Mesenchymal stem cell (in vitro differentiated cells and primary cell): ENCODE results near the gene LRRC71.

ENCODE experiments used
- DNase-seq: peaks from one replicate; pipeline ENCODE4 v3.0.0-alpha.2; 2013
- H2AFZ ChIP-seq: one replicate; pipeline ENCODE4 v1.6.1; 2013; ENCODE audit warnings: low read depth, mild to moderate bottlenecking, control low read depth, inconsistent platforms, low read length, moderate library complexity
- H2AK5ac ChIP-seq: 2 replicates; pipeline ENCODE4 v1.6.1; 2013; ENCODE audit warnings: low read length, moderate library complexity, mild to moderate bottlenecking, inconsistent platforms; ENCODE audit not compliant: severe bottlenecking
- H2BK120ac ChIP-seq: one replicate; pipeline ENCODE4 v1.6.1; 2013; ENCODE audit warnings: low read depth, mild to moderate bottlenecking, inconsistent platforms, low read length, moderate library complexity
- H2BK12ac ChIP-seq, 2 experiments: one replicate each; pipeline ENCODE4 v1.6.1; 2013; ENCODE audit warnings: inconsistent platforms in 2 of 2, low read length in 2 of 2, mild to moderate bottlenecking in 2 of 2, moderate library complexity in 2 of 2, control low read depth in 1 of 2
- H2BK15ac ChIP-seq: one replicate; pipeline ENCODE4 v1.6.1; 2013; ENCODE audit warnings: mild to moderate bottlenecking, low read depth, inconsistent platforms; ENCODE audit not compliant: poor library complexity, severe bottlenecking
- H2BK5ac ChIP-seq: 2 replicates; pipeline ENCODE4 v1.6.1; 2013; ENCODE audit warnings: low read depth, mild to moderate bottlenecking, low read length, control low read depth, inconsistent platforms; ENCODE audit not compliant: poor library complexity, severe bottlenecking
- H3K14ac ChIP-seq, 2 experiments: one replicate each; pipeline ENCODE4 v1.6.1; 2013; ENCODE audit warnings: inconsistent platforms in 2 of 2, low read length in 2 of 2, control low read depth in 1 of 2, mild to moderate bottlenecking in 1 of 2, moderate library complexity in 1 of 2
- H3K18ac ChIP-seq, 2 experiments: one replicate each; pipeline ENCODE4 v1.6.1; 2013; ENCODE audit warnings: inconsistent platforms in 2 of 2, low read length in 2 of 2, control low read depth in 1 of 2, low read depth in 1 of 2, mild to moderate bottlenecking in 1 of 2
- H3K23ac ChIP-seq, 2 experiments: one replicate each; pipeline ENCODE4 v1.6.1; 2013; ENCODE audit warnings: inconsistent platforms in 2 of 2, low read length in 2 of 2, mild to moderate bottlenecking in 2 of 2, moderate library complexity in 2 of 2, control low read depth in 1 of 2
- H3K27ac ChIP-seq: 2 replicates; pipeline ENCODE4 v1.5.1; 2013; ENCODE audit warnings: mild to moderate bottlenecking, moderate library complexity, low read length, control low read depth, inconsistent platforms; ENCODE audit not compliant: poor library complexity, severe bottlenecking
- H3K27me3 ChIP-seq, 2 experiments: 2 replicates each; pipeline versions ENCODE4 v1.6.1 to v1.7.0; 2013; ENCODE audit warnings: low read length in 2 of 2, mild to moderate bottlenecking in 2 of 2, moderate library complexity in 2 of 2, control low read depth in 1 of 2, inconsistent platforms in 1 of 2; ENCODE audit not compliant: control insufficient read depth in 1 of 2, insufficient read depth in 1 of 2
- H3K36me3 ChIP-seq, 2 experiments: 2 replicates each; pipeline versions ENCODE4 v1.6.1 to v1.7.0; 2013; ENCODE audit warnings: low read length in 2 of 2, control low read depth in 1 of 2, inconsistent platforms in 1 of 2, low read depth in 1 of 2, mild to moderate bottlenecking in 1 of 2; ENCODE audit not compliant: insufficient read depth in 2 of 2, control insufficient read depth in 1 of 2
- H3K4ac ChIP-seq, 2 experiments: one replicate each; pipeline ENCODE4 v1.6.1; 2013; ENCODE audit warnings: inconsistent platforms in 2 of 2, low read length in 2 of 2, mild to moderate bottlenecking in 2 of 2, moderate library complexity in 2 of 2, control low read depth in 1 of 2, low read depth in 1 of 2
- H3K4me1 ChIP-seq: 2 replicates; pipeline ENCODE4 v1.6.1; 2013; ENCODE audit warnings: low read depth, low read length, control low read depth; ENCODE audit not compliant: control insufficient read depth, insufficient read depth
- H3K4me2 ChIP-seq: 2 replicates; pipeline ENCODE4 v1.6.1; 2013; ENCODE audit warnings: low read length, mild to moderate bottlenecking, inconsistent platforms; ENCODE audit not compliant: poor library complexity, severe bottlenecking
- H3K4me3 ChIP-seq, 2 experiments: 2 replicates each; pipeline versions ENCODE4 v1.5.1 to v1.7.0; 2013; ENCODE audit warnings: low read length in 2 of 2, mild to moderate bottlenecking in 2 of 2, control low read depth in 1 of 2, low read depth in 1 of 2; ENCODE audit not compliant: insufficient read depth in 1 of 2
- H3K79me1 ChIP-seq: replicated peaks from 2 replicates; pipeline ENCODE4 v1.6.1; 2013; ENCODE audit warnings: mild to moderate bottlenecking, control low read depth, low read length, inconsistent platforms; ENCODE audit not compliant: poor library complexity, severe bottlenecking
- H3K9ac ChIP-seq: 2 replicates; pipeline ENCODE4 v1.7.0; 2013; ENCODE audit warnings: mild to moderate bottlenecking, low read length, moderate library complexity
- H3K9me3 ChIP-seq: 2 replicates; pipeline ENCODE4 v1.7.0; 2013; ENCODE audit warnings: mild to moderate bottlenecking, low read length; ENCODE audit not compliant: control insufficient read depth
- H4K8ac ChIP-seq: one replicate; pipeline ENCODE4 v1.6.1; 2013; ENCODE audit warnings: inconsistent platforms, mild to moderate bottlenecking, low read length, moderate library complexity
- H4K91ac ChIP-seq: one replicate; pipeline ENCODE4 v1.6.1; 2013; ENCODE audit warnings: mild to moderate bottlenecking, low read length, inconsistent platforms
- WGBS: methylation state at CpG from one replicate; pipeline ENCODE4 v1.1.7; 2013; ENCODE audit warnings: mixed read lengths; 5-methylcytosine and 5-hydroxymethylcytosine counted together

The LRRC71 gene

GRCh38 chr1:156951371-156951770 lies 30.9 kb downstream of the LRRC71 start:
- no peaks in the 10 kb centered on the region for H3K27me3 ChIP-seq
- H3K14ac ChIP-seq: no peak overlapping the region
- no peak overlapping the region for H2BK15ac ChIP-seq
- H2BK120ac ChIP-seq: no peak overlapping the region
- H3K9me3 ChIP-seq: no peaks in the 10 kb centered on the region
- H3K18ac ChIP-seq: no peak overlapping the region
- H3K4me3 ChIP-seq: no peak overlapping the region
- no peak overlapping the region for H3K23ac ChIP-seq
- no peak overlapping the region for H2BK12ac ChIP-seq
- over 99% methylated on average over 5 of the region's 5 CpGs for WGBS
- no peak overlapping the region for H2BK5ac ChIP-seq
- H2AK5ac ChIP-seq: no peak overlapping the region
- no peak overlapping the region for H3K4me2 ChIP-seq
- DNase-seq: no peak
- no peak overlapping the region for H3K27ac ChIP-seq
- H2AFZ ChIP-seq: no peak overlapping the region
- H4K8ac ChIP-seq: no peak overlapping the region
- peaks cover 64 to 96% of the 10 kb centered on the region in 2 experiments for H3K36me3 ChIP-seq
- no peak overlapping the region for H4K91ac ChIP-seq
- H3K4me1 ChIP-seq: no peaks in the 10 kb centered on the region
- no peak overlapping the region for H3K4ac ChIP-seq
- H3K79me1 ChIP-seq: no peaks in the 10 kb centered on the region
- no peak overlapping the region for H3K9ac ChIP-seq

DNA sequence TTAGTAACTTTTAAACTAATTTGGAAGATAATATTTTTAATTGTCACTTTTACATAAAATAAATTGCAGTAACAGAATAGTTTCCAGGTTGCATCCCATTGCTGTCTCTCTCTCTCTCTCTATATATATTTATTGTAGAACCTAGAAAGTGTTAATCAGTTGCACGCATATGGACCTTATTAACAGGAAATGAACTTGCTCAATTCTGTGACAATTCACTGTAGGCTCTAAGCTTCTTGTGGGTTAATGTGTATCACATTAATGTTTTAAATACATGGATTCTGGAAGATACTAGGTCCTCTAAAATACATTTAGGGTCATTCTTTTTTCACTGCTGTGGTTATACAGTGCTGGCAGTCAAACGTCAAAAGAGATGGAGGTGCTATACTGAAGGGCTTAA lies 33.1 kb downstream of the LRRC71 start:
- Histone ChIP-seq H2AK5ac (no peak overlapping the region), H3K14ac (no peak overlapping the region), H3K79me1 (no peaks in the 10 kb centered on the region), H3K4ac (no peak overlapping the region), H4K91ac (no peak overlapping the region), H3K18ac (no peak overlapping the region), H3K27ac (no peak overlapping the region), H2BK120ac (no peak overlapping the region), H3K36me3 (peaks cover 59 to 96% of the 10 kb centered on the region in 2 experiments), H2BK5ac (no peak overlapping the region), H3K23ac (no peak overlapping the region), H3K4me2 (no peak overlapping the region), H3K4me1 (no peaks in the 10 kb centered on the region), H2AFZ (no peak overlapping the region), H4K8ac (no peak overlapping the region), H3K27me3 (no peaks in the 10 kb centered on the region), H3K4me3 (no peak overlapping the region), H2BK15ac (no peak overlapping the region), H3K9ac (no peak overlapping the region), H3K9me3 (no peaks in the 10 kb centered on the region), H2BK12ac (no peak overlapping the region)
- no CpG with 5 or more reads among the region's 2 CpGs for WGBS
- no peak for DNase-seq

DNA sequence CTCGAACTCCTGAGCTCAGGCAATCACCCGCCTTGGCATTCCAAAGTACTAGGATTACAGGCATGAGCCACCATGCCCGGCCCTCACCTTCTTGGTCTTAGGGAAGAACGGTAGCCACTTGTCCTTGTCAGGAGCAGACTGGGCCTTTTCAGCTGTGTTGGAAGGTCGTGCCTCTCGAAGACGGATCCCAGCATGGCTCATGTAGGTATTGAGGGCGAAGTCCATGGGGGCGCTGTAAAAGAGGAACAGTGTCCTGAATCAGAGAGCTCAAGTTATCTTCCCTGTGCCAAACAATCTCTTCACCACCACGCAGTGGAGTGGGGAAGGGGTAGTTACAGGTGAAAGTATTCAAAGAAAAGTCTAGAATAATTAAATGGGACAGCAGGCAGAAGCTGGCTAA lies 35.9 kb downstream of the LRRC71 start:
- Histone ChIP-seq H3K36me3 (peaks cover 61 to 94% of the 10 kb centered on the region in 2 experiments), H3K4ac (no peak overlapping the region), H3K23ac (no peak overlapping the region), H2BK12ac (no peak overlapping the region), H2BK5ac (no peak overlapping the region), H3K27me3 (no peaks in the 10 kb centered on the region), H4K91ac (no peak overlapping the region), H3K14ac (no peak overlapping the region), H2AK5ac (no peak overlapping the region), H3K4me3 (no peak overlapping the region), H3K4me1 (no peaks in the 10 kb centered on the region), H4K8ac (no peak overlapping the region), H3K79me1 (no peaks in the 10 kb centered on the region), H3K9me3 (no peaks in the 10 kb centered on the region), H3K9ac (no peak overlapping the region), H2AFZ (no peak overlapping the region), H3K4me2 (no peak overlapping the region), H2BK120ac (no peak overlapping the region), H3K18ac (no peak overlapping the region), H2BK15ac (no peak overlapping the region), H3K27ac (no peak overlapping the region)
- DNase-seq: no peak
- WGBS: 100% methylated on average over 9 of the region's 10 CpGs

GRCh38 chr1:156957634-156958033 lies 37.2 kb downstream of the LRRC71 start:
- no peaks in the 10 kb centered on the region for H3K27me3 ChIP-seq
- H3K79me1 ChIP-seq: peaks cover 1% of the 10 kb centered on the region
- H2BK15ac ChIP-seq: no peak overlapping the region
- no peak overlapping the region for H2BK12ac ChIP-seq
- no peak overlapping the region for H3K4me3 ChIP-seq
- H3K9me3 ChIP-seq: no peaks in the 10 kb centered on the region
- H3K14ac ChIP-seq: no peak overlapping the region
- H2BK120ac ChIP-seq: no peak overlapping the region
- H3K4ac ChIP-seq: no peak overlapping the region
- H3K18ac ChIP-seq: no peak overlapping the region
- no peak overlapping the region for H3K9ac ChIP-seq
- no peak overlapping the region for H3K23ac ChIP-seq
- no peak overlapping the region for H2BK5ac ChIP-seq
- H4K8ac ChIP-seq: no peak overlapping the region
- no peak overlapping the region for H3K4me2 ChIP-seq
- no peak overlapping the region for H2AFZ ChIP-seq
- H3K4me1 ChIP-seq: no peaks in the 10 kb centered on the region
- 89% methylated on average over 3 of the region's 3 CpGs for WGBS
- DNase-seq: no peak
- no peak overlapping the region for H2AK5ac ChIP-seq
- no peak overlapping the region for H3K27ac ChIP-seq
- H3K36me3 ChIP-seq: peaks cover 66 to 92% of the 10 kb centered on the region in 2 experiments
- H4K91ac ChIP-seq: no peak overlapping the region
